NCI-H748 (cell line): ENCODE data around the gene CD6.
"Not testable (repeated sequence)": the region's sequence is repeated elsewhere in the genome, so short reads cannot be mapped to it uniquely, and the experiment has no call there.

Source experiments
- DNase-seq: peaks from one replicate; lab custom pipeline; 2025; ENCODE audit not compliant: unreplicated experiment; lab: John Stamatoyannopoulos, UW

Gene CD6

DNA sequence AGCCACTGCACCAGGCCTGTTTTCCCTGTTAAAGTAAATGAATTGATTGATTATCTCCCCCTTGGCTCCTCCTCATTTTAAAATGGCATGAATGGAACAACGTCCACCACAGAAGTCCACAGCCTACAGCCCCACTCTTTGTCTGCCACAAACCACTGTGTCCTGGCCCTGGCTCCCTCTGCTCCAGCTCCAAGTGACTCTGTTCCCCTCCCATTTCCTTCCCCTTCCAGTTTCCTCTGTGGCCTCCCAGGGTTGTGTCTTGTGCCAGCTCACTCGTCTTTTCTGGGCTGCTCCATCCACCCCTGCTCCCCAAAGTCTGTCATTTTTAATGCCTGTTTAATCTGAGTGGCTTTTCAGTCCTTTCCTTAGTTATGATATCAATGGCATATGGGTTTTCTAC, 78.4 kb downstream of the CD6 start:
- no peak for DNase-seq

DNA sequence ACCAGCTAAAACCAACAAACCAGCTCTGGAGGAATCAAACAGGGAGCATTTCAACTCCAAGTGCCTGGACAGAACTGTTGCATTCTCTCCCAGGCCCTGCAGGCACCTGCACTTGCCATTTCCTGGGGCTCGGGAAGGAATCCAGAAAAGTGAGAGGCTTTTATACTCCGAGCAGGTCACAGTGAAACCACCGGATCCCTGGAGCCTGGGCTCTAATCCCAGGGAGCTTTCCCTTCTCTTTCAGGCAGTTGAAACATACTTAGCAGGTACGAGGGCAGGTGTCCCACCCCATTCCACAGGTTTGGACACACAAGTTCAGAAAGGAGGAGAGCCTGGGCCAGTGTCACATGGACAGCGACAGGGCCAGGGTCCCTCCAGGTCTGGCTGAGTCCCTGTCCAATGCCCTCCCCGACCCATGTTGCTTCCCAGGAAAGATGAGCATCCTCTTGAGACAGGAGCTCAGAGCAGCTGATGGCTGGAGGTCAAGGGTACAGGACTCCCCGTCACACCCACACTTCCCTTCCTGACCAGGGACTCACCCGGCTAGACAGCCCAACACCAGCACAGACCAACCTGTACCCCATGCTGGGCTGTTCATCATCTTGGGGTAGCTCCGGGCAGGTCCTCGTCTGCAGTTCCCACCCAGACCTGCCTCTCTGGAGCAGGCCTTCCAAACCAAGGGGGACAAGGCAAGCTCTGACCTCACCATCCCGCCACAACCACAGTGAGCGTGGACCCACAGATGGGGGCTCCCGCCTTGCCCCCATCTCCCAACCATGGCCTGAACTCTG, 80.9 kb downstream of the CD6 start:
- no peak for DNase-seq

DNA sequence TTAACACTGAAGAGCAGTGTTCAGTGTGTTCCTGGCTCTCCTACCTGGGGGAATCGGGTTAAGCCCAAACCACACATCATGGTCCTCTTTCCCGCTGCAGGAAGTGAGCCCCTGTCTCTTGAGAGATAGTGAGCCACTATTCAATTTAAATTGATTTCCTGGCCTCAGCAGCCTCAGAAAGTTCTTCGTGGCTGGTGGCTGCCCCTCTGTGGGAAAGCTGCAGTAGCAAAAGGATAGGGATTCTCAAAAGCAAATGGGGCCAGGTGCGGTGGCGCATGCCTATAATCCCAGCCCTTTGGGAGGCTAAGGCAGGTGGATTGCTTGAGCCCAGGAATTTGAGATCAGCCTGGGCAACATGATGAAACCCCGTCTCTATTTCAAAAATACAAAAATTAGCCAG, 81.7 kb downstream of the CD6 start:
- no peak for DNase-seq

DNA sequence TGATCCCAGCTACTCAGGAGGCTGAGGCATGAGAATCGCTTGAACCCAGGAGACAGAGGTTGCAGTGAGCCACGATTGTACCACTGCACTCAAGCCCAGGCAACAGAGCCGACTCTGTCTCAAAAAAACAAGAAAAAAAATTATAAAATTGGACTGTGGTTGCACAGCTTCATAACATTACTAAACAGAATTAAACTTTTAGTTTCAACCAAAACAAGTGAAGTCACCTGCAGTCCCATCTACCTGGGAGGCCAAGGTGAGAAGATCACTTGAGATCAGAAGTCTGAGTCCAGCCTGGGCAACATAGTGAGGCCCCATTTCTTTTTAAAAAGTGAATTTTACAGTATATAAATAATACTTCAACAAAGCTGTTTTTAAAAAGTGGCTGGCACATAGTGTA, 83.0 kb downstream of the CD6 start:
- no peak for DNase-seq

DNA sequence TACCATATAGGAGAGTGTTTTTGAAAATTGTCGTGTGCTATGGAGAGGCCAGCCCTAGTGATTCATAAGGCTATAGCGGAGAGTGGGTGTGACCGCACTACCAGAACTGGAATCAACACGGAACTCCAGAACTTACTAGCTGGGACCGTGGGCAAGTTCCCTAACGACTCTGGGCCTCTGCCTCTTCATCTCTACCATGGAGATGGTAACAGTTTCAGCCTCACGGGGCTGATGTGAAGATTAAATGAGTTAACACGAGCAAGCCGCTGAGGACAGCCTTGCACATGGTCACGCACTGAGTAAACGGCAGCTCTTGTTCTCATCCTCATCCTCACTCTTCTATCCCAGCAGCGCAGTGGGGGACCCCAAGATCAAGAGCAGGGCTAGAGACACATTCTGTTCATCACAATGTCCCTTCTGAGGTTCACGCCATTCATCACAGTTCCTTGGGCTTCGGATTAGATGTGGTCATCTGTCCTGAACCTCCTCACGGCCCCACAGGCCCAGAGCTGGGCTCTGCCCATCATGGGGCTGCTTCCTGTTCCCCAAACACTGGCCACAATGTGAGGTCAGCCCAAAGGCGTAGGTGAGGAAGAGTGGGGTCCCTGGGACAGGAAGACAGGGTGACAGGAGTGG, 83.6 kb downstream of the CD6 start:
- DNase-seq: no peak

DNA sequence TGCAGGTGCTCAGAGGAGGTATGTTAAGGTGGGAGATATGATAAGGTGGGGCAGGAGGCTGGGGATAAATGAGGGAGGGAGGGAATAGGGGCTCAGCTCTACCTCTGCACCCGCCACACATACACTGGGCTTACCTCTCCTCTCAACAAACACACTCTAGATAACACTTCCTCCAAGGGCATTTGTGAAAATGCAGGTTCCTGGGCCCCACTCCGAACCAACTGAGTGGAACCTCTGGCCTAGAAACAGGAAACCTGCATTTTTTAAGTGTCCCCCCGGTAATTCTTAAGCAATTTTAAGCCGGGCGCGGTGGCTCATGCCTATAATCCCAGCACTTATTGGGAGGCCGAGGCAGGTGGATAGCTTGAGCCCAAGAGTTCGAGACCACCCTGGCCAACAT, 84.3 kb downstream of the CD6 start:
- no peak for DNase-seq

DNA sequence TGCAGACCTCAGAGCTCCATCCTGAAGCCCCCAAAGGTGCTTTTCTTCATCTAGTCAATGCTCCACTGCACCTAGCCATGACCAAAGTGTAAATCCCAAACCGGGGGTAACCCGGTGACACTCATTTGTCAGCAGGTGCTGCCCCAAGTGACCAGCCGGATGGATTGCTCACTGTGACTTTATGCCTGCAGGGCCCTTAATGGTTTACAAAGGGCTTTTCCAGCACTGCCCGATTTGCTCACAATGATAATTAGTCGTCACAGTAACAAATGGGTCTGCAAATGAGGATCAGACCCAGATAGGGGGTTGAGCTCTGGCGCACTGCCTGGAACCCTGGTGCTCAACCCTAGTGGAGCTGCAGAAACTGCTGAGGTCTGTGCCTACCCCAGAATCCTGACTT, 85.1 kb downstream of the CD6 start:
- peak; percentile 46 for DNase-seq

DNA sequence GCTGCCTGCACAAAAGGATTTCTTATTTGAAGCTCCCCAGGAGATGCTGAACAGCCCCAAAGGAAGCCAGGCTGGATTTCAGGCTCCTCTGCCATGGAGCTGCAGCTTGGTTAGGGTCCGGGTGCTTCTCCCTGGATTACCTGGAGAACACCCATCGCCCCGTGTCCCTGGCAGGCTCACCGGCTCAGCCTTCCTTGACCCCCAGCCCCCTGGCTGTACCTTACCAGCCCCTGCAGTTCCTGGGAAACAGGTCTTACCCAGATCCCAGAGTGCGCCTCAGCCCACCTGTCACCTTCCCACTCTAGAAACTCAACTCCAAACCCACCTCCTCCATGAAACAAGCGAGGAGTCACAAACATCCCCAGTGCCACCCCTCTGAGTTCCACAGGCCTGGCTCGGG, 85.5 kb downstream of the CD6 start:
- no peak for DNase-seq

DNA sequence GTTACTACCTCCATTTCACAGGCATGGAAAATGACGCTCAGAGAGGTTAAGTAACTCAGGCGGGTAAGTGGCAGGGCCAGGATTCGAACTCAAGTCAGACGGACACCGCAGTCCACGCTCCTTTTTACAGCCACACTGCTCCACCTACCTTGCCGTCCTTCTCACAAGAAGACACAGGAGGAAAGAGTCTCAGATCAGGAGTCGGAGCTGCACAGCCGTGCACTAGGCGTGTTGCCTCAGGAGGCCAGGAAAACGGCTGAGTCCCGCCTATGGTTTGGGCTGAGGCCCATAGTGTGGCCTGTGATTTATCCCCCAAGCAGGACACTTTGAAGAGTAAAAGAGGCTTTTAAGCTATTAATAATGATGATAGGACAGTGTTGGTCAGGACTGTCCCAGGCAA, 86.1 kb downstream of the CD6 start:
- DNase-seq: no peak

DNA sequence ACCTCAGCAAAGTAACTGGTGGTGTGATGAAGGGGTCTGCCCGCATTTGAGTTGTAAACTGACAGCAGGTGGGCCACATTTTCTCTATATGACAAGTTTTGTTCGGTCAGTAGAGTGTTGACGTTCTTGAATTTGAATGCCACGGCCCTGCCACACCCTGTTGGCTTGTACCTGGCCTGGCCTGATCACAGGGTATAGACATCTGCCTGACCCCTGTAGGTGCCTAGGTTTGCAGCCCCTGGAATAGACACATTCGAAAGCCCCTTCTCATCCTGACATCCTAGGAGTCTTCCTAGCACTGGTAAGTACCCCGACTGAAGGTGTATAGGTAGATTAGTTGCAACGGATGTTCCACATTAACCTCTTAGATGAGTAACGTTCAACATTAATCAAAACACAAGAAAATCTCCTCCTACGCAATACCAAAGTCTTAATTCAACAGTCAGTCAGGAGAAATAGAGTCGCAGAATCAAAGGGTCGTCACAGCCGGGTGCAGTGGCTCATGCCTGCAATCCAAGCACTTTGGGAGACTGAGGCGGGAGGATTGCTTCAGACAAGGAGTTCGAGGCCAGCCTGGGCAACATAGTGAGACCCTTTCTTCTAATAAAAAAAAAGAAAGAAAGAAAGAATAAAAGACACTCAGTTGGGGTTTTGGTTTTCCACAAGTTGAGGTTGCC, 87.2 kb downstream of the CD6 start:
- no peak for DNase-seq

DNA sequence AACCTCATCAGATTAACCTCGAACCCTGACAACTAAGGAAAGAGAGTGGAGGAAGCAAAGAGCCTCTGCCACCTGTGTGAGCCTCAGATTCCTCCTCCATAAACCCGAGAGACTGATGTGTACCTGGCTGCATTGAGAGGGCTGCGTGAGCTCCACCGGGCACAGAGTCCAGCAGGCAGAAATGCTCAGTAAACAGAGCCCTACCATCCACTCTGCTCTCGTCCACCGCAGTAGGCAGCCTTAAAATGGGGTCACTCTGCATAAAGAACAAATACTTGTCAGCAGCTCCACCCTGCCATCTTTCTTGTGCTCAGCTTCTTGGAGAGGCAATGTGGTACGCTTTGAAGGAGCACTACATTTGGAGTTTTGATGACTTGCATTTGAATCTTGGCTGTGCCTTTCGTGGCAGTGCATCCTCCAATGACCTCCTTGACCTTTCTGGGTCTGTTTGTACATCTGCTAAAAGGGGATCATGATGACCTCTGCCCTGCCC, 87.8 kb downstream of the CD6 start:
- DNase-seq: no peak

DNA sequence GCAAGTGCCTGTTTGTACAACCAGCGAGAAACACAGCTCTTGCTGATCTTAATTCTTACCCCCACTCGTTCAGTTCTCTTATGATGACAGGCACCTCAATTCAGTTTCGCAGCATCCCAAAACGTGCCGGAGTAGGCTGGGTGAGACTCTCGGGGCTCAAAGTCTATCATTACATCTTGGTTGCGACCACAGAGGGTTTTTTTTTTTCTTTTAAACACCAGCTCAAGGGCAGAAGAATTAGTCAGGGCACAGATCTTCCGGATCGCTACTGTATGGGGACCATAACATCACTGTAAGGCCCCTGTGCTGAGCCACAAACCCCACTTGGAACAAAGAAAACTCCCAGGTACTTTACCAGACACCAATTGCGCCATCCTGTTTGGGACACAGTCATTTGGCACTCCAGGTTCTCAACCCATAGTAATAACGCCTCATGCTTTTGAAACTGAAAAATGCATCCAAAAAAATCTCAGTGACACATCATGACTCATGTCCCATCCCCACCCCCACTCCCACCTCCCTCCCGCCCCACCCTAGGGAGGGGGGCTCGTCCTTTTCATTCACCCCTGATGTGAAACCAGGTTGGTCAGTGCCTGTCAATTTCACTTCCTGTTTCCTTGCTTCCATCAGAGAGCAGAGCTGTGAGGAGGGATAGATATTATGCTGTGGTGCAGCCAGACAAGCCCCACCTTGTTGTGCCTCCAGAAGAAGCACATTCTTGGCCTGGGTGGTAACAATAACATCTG, 89.8 kb downstream of the CD6 start:
- DNase-seq: no peak

DNA sequence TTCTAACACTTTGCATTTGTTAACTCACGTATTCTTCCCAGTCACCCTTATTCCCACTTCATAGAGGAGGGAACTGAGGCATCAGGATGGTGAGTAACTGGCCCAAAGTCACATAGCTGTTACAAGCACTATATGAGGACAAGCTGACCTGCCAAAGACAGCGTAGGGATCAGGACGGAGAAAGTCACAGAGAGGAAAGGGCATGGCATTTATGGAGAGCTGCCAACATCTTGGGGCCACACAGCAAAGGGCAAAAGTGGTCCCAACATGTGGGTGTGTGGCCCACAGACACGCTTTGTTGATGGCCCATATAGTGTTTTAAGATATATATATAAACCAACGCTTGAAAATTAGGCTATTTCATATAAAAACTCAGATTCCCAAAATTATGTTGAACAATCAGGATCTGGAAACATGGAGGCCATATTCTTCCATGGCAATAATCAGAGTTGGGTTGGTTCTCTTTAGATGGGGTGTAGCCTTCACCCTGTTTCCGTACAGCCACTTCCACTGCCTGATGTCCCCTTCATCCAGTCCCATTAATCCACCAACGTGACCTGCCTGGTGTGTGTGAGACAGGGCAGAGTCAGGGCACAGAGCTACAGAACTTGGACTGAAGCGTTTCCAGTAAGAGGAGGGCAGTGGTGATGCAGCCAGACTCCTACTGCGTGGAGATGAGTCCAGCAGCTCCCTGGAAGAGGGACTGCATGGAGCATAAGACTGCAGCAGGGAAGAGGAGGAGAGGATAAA, 90.9 kb downstream of the CD6 start:
- DNase-seq: no peak

DNA sequence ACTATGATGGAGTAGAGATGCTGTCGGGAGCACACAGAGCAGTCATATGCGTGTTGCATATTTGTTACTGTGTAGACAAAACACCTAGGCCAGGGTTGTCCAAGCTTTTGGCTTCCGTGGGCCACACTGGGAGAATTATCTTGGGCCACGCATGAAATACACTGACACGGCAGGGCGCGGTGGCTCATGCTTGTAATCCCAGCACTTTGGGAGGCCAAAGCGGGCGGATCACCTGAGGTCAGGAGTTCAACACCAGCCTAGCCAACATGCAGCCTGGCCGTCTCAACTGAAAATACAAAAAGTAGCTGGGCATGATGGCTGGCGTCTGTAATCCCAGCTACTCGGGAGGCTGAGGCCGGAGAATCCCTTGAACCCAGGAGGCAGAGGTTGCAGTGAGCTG, 93.8 kb downstream of the CD6 start:
- not testable (repeated sequence) for DNase-seq

DNA sequence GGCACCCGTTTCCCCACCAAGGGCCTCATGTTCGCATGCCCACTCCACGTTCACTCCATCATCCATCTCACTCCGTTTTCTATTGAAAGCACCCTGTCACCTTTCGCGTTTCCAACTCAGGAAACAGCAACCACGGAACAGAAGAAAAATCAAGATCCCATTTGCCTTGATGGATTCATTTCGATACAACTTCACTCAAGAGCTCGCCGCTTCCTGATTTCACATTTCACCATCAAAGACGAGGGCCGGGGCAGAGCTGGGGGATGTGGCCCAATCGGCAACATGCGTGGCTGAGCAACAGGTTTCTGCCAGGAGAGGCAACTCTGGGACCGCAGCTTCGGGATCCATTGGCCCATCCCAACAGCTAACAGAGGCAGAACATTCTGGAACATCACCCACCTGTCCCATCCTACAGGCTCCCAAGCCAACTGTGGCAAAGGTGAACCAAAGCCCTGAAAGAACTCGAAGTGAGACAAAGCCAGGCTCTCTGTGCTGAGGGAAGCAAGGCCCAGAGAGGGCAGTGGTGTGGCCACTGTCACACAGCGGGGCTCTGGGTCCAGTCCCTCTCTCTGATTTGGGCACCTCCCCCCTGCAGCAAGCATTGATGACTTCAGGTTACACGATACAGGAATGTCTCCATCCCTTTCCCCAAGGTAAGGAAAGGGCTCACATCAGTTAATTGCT, 94.6 kb downstream of the CD6 start:
- DNase-seq: no peak

DNA sequence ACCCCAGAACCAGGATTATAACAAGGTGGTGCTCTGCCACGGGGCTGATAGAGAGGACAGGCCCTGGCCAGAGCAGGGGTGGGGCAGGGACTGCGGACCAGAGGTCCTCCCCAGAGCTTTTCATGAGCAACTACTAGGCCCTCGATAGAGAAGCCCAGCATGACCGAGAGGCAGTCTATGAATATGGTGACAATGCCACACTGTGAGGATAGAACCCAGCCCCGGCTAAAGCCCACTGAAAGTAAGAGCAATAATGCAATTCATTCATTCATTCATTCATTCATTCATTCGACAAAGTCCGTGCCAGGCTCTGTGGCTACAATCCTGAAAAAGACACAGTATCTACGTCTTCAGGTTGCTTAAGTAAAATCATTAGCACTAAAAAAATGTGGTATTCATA, 95.2 kb downstream of the CD6 start:
- DNase-seq: no peak

DNA sequence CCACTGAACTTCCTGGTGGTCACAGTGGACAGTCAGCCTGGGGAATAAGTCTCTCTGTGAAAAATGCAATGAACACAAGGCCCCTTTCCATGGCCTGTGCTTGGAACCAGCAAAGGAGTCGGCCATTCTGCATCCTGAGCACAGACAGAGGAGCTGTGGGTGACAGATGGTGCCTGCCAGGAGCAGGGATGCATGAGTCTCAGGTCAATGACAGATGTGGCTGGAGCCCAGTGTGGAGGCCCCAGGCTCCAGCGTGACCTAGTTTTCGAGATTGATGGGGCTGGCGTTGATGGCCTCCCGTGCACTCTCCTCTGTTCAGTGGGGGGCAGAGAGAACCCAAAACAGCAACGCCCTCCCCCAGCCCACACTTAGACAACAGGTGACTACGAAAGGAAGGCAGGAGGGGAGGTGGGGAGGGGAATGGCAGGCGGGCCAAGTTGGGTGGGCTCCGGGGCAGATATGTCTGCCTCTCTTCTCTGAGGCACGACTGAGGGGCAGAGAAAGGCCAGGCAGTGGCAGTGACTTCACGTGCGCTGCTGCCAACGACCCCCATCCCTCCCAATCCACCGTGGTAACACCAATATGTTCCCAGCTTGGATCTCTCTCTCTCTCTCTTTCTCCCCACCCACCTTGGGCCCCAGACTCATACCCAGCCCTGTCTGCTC, 96.4 kb downstream of the CD6 start:
- DNase-seq: no peak

DNA sequence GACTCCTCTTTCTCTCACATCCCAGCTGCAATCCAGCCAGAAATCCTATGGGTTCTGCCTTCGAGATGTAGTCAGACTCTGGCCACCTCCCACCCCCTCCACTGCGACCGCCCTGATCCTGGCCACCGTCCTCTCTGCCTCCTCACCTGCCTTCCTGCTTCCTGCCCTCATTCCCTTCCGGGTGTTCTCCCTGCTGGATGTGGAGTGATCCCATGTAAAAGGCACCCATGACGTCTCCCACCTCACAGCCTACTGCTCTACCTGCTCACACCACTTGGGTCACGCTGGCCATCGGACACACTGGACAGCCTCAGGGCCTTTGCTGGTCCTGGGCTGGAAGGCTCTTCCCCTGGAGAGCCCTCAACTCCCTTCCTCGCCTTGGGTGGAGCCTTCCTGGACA, 97.1 kb downstream of the CD6 start:
- no peak for DNase-seq

DNA sequence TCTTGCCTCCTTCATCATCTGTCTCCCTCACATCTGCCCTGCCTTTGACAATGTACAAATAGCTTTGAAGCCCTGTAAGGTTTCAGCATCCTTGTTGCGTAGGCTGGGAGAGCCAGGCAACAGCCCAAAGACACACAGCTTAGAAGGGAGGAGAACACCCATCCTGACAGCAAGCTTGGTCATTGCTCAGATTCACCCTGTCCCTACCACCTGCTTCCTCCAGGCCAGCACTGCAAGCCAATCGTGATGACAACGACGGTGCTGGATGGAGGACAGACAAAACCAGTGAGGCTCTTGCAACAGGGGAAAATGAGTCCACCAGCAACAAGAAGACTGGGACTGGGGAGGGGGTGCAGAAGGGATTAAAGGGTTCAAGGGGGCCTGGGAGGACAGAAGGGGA, 97.9 kb downstream of the CD6 start:
- no peak for DNase-seq
